ENCODE measurements around the gene PROX1. TPM values are rescaled to one million over a fixed set of nuclear protein-coding genes. Genes with fewer than 3 reads are reported as not detected.

The PROX1 gene
- total RNA-seq, 3 donors from 2014 or later, result 1.8 to 7.5 (median 5.7) TPM

DNA sequence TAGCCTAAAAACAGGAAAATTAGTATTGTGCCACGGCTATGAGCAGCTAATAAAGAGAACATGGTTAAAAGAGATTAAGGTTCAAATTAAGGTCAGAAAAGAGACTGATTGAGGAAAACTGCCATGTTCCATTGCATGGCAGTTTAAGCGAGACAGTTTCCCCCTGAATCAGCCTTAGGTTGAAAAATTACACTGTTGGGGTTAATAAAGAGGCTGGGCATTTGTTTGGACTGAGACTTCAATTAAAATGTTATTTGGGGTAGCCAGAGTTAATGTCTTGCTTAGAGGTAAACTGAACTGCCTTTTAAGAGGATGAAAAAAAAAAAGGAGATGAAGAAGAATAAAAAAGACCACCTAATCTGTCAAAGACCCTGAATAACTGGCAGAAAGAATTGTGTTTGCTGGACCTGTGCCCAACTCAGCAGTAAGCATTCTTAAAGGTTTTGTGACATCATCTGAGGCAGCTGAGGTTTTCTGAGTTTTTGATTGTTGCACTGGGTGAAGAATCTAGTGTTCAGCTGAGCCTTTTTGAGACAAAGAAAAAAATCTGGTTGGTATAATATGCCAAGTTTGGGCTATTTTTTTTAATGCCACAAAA is 17.7 kb upstream of the PROX1 start:
- intact Hi-C loops (cut with DNase I; ENCODE audit: low total_unique reads), result no loop called here
- Histone ChIP-seq H3K4me3 (no peak overlapping the region), H3K9me3 (no peaks in the 10 kb centered on the region), H3K27ac (no peak overlapping the region), H3K27me3 (no peaks in the 10 kb centered on the region), H3K36me3 (no peaks in the 10 kb centered on the region), H3K4me1 (no peaks in the 10 kb centered on the region)
- TF ChIP-seq CTCF (IDR thresholded peaks at IDR 0.05) (no peak), POLR2A (IDR thresholded peaks at IDR 0.05) (no peak), POLR2AphosphoS5 (IDR thresholded peaks at IDR 0.05) (no peak)
- no peak for DNase-seq (ENCODE audit: low spot score in 2 of 2)

DNA sequence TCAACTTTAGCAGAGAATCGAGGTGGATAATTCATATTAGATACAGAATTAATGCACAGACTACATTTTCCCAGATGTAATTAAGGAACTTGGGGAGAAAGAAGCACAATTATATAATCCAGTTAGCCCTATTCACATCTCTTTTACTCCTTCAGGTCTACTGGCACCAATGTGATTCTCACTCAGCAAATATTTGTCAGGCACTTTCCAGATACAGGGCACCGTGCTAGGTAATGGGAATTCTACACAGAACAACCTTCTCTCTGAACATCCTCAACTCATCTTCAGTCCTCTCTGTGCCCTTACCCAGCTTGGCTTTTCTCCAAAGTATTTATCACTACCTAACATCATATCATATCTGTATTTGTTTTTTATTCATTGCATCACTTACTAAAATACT is 15.6 kb upstream of the PROX1 start:
- DNase-seq (ENCODE audit: low spot score in 2 of 2), result no peak
- no peaks in the 10 kb centered on the region for H3K9me3 ChIP-seq
- intact Hi-C loops (cut with DNase I; ENCODE audit: low total_unique reads), result no loop called here
- TF ChIP-seq POLR2AphosphoS5 (IDR thresholded peaks at IDR 0.05) (no peak), CTCF (IDR thresholded peaks at IDR 0.05) (no peak), POLR2A (IDR thresholded peaks at IDR 0.05) (no peak)
- H3K36me3 ChIP-seq, result no peaks in the 10 kb centered on the region
- H3K4me3 ChIP-seq, result no peak overlapping the region
- no peak overlapping the region for H3K27ac ChIP-seq
- H3K27me3 ChIP-seq, result peaks cover 0 to 4% of the 10 kb centered on the region in 2 donors
- no peaks in the 10 kb centered on the region for H3K4me1 ChIP-seq

DNA sequence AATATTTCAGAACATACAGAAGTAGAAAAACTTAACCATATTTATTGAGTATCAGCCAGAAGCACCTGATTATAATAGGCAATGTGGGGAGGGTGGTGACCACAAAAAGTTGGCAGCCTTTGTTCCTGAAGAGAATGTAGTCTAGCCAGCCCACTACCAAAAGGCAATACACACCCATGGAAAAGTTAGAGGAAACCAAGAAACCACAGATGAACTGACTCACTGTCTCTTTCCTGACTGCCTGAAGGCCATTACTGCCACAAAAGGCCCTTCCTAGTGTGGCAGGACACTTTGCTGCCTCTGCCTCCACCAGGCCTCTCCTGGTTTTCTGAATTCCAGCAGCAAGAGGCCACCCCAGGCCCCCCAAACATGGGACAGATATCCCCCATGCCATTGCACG is 14.6 kb upstream of the PROX1 start:
- Histone ChIP-seq H3K4me3 (no peak overlapping the region), H3K9me3 (no peaks in the 10 kb centered on the region), H3K36me3 (no peaks in the 10 kb centered on the region), H3K4me1 (no peaks in the 10 kb centered on the region), H3K27me3 (peaks cover 0 to 8% of the 10 kb centered on the region in 2 donors), H3K27ac (no peak overlapping the region)
- no peak for TF ChIP-seq CTCF (IDR thresholded peaks at IDR 0.05)
- TF ChIP-seq POLR2A (IDR thresholded peaks at IDR 0.05), result no peak
- TF ChIP-seq POLR2AphosphoS5 (IDR thresholded peaks at IDR 0.05), result no peak
- intact Hi-C loops (cut with DNase I; ENCODE audit: low total_unique reads), result no loop called here
- DNase-seq (ENCODE audit: low spot score in 2 of 2), result no peak

DNA sequence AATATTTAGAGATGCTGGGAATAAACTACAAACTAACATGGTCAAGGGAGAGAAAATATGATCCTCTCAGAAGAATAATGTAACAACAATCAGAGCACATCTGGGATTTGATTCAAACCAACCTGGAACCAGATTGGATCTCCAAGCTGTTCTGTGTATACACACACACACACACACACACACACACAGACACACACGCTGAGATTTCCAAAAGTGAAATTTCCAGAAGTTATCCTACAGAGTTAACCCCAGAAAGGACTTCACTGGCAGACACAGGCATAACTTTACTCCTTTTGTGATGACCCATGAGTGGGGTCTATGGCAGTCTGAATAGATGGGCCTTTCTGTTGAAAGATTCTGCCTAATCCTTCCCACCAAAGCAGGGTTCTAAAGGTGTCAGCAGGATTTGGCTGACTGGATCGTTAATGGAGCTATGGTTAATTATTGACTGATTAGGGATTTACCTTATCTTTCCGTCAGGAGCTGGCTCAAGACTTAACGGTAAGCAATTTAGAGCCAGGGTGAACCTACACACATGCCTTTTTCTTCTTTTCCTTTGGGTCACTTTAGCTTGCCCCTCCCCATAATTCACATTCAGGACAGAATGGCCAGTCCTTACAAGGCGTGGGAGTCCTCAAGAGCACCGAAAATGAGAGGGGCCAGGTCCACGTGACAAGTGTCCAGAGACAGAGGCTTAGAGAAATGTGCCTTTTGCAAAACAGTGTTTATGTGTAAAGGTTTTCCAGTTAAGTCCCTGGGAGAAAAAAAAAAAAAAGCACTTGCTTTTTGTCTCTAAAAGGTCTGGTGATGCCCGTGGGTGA is 10.9 kb upstream of the PROX1 start:
- Histone ChIP-seq H3K4me3 (no peak overlapping the region), H3K27me3 (peaks cover 0 to 41% of the 10 kb centered on the region in 2 donors), H3K27ac (no peak overlapping the region), H3K4me1 (no peaks in the 10 kb centered on the region), H3K36me3 (no peaks in the 10 kb centered on the region), H3K9me3 (no peaks in the 10 kb centered on the region)
- intact Hi-C loops (cut with DNase I; ENCODE audit: low total_unique reads), result no loop called here
- DNase-seq (ENCODE audit: low spot score in 2 of 2), result no peak
- TF ChIP-seq CTCF (IDR thresholded peaks at IDR 0.05) (no peak), POLR2AphosphoS5 (IDR thresholded peaks at IDR 0.05) (no peak), POLR2A (IDR thresholded peaks at IDR 0.05) (no peak)

DNA sequence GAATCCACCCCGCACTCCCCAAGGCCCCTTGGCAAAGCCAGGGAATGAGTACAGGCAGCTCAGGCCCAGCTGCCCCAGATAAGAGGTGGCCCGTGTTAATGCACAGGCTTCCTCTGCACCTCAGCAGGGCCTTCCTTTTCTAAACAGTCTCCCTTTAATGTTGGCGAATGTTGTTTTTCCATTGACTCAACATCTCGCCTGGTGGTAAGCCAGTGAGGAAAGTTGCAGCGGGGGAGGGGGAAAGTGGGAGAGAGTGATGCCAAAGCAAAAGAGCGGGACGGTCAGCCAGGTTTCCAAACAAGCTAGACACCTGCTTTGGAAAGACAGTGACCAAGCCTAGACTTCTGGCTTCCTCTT is 10.3 kb upstream of the PROX1 start:
- H3K4me3 ChIP-seq, result no peak overlapping the region
- H3K9me3 ChIP-seq, result no peaks in the 10 kb centered on the region
- TF ChIP-seq POLR2AphosphoS5 (IDR thresholded peaks at IDR 0.05) (peak in 1 of 3 donors; percentile 24), CTCF (IDR thresholded peaks at IDR 0.05) (no peak), POLR2A (IDR thresholded peaks at IDR 0.05) (no peak)
- intact Hi-C loops (cut with DNase I; ENCODE audit: low total_unique reads), result no loop called here
- peaks cover 0 to 47% of the 10 kb centered on the region in 2 donors for H3K27me3 ChIP-seq
- DNase-seq (ENCODE audit: low spot score in 2 of 2), result no peak
- no peaks in the 10 kb centered on the region for H3K4me1 ChIP-seq
- H3K27ac ChIP-seq, result no peak overlapping the region
- no peaks in the 10 kb centered on the region for H3K36me3 ChIP-seq

Measured in breast epithelium (tissue), 4 donors.